Keratinocyte (primary cell): ENCODE results near the gene RIGI. TPM values are rescaled to one million over a fixed set of nuclear protein-coding genes. Genes with fewer than 3 reads are reported as not detected.

Experiments
- DNase-seq: peaks from one replicate; pipeline ENCODE4 v3.0.0-alpha.2; 2011; ENCODE audit warnings: low read depth, missing footprints, low spot score
- FAIRE-seq: peaks from 2 replicates; lab custom pipeline; 2011; peaks lifted over from hg19 to GRCh38; lab: Jason Lieb, UNC
- H2AFZ ChIP-seq: 2 replicates; pipeline ENCODE4 v1.6.0; 2012; ENCODE audit warnings: low read length, control low read depth, inconsistent platforms; ENCODE audit not compliant: control insufficient read depth
- H3K27ac ChIP-seq: 2 replicates; pipeline ENCODE4 v1.5.1; 2011; ENCODE audit warnings: low read length; ENCODE audit not compliant: control insufficient read depth, insufficient read depth
- H3K27me3 ChIP-seq: 3 replicates; pipeline ENCODE4 v1.6.0; 2011; ENCODE audit warnings: low read length; ENCODE audit not compliant: control insufficient read depth, insufficient read depth; ENCODE audit errors: extremely low read depth
- H3K36me3 ChIP-seq, 2 experiments: 2 replicates in 1 of 2; 3 replicates in 1 of 2; pipeline ENCODE4 v1.5.1; 2011; ENCODE audit warnings: low read length in 2 of 2, mild to moderate bottlenecking in 1 of 2; ENCODE audit not compliant: control insufficient read depth in 2 of 2, insufficient read depth in 2 of 2; ENCODE audit errors: extremely low read depth in 1 of 2
- H3K4me1 ChIP-seq: 3 replicates; pipeline ENCODE4 v1.5.1; 2011; ENCODE audit warnings: low read length; ENCODE audit not compliant: control insufficient read depth, insufficient read depth; ENCODE audit errors: extremely low read depth
- H3K4me2 ChIP-seq: 3 replicates; pipeline ENCODE4 v1.6.0; 2011; ENCODE audit warnings: low read depth, low read length; ENCODE audit not compliant: control insufficient read depth, insufficient read depth; ENCODE audit errors: extremely low read depth
- H3K4me3 ChIP-seq, 3 experiments: fragments of 200-600 bp in 1 of 3; sonication (generic) in 1 of 3; 2 replicates in 2 of 3; 3 replicates in 1 of 3; pipeline ENCODE4 v1.5.1; 2011 to 2016; ENCODE audit warnings: low read length in 3 of 3, mild to moderate bottlenecking in 3 of 3, control low read depth in 2 of 3, inconsistent platforms in 1 of 3, low read depth in 1 of 3, mixed read lengths in 1 of 3, mixed run types in 1 of 3, moderate library complexity in 1 of 3; ENCODE audit not compliant: control insufficient read depth in 2 of 3, insufficient read depth in 2 of 3; ENCODE audit errors: extremely low read depth in 1 of 3
- H3K79me2 ChIP-seq: 2 replicates; pipeline ENCODE4 v1.6.0; 2012; ENCODE audit warnings: low read length; ENCODE audit not compliant: control insufficient read depth, insufficient read depth
- H3K9ac ChIP-seq: 3 replicates; pipeline ENCODE4 v1.6.0; 2011; ENCODE audit warnings: low read length; ENCODE audit not compliant: control insufficient read depth, insufficient read depth; ENCODE audit errors: extremely low read depth
- H3K9me1 ChIP-seq: 3 replicates; pipeline ENCODE4 v1.6.0; 2011; ENCODE audit warnings: low read length; ENCODE audit not compliant: control insufficient read depth, insufficient read depth; ENCODE audit errors: extremely low read depth
- H3K9me3 ChIP-seq: 2 replicates; pipeline ENCODE4 v1.5.1; 2012; ENCODE audit warnings: low read depth, low read length; ENCODE audit not compliant: control insufficient read depth
- H4K20me1 ChIP-seq: 3 replicates; pipeline ENCODE4 v1.6.0; 2011; ENCODE audit warnings: low read length; ENCODE audit not compliant: control insufficient read depth, insufficient read depth; ENCODE audit errors: extremely low read depth
- EZH2 ChIP-seq: IDR thresholded peaks from one replicate; pipeline ENCODE4 v1.6.1; 2012; ENCODE audit warnings: inconsistent platforms, mild to moderate bottlenecking, low read length, moderate library complexity
- dilution Hi-C: fragments of 300-500 bp; cut with MboI; formaldehyde crosslinking; loops from one replicate; pipeline ENCODE4 v1.7.0; 2020; ENCODE audit warnings: low sequenced_read_pairs; ENCODE audit not compliant: extremely low pct_ligation_motif_present
- polyA plus RNA-seq, 5 experiments: library from polyadenylated mRNA; depleted of rRNA in 3 of 5; stranded (reverse) in 3 of 5; stranded (forward) in 1 of 5; unstranded in 1 of 5; fragments of >200 nt; gene quantifications; 1 replicate in 1 of 5; 2 replicates in 3 of 5; 3 replicates in 1 of 5; pipeline versions ENCODE4 v1.2.1 to v1.2.3, GENCODE V29; 2011 to 2012; ENCODE audit warnings: missing spikeins in 2 of 5, low read depth in 1 of 5, low replicate concordance in 1 of 5
- TF ChIP-seq, protein P1 (sequence below), 3 experiments: IDR thresholded peaks in 1 of 3; conservative IDR thresholded peaks in 1 of 3; optimal IDR thresholded peaks in 1 of 3; 2 replicates in 2 of 3; 3 replicates in 1 of 3; pipeline versions ENCODE3 to v1.5.1; 2011; ENCODE audit warnings: low read length in 3 of 3, mild to moderate bottlenecking in 3 of 3, moderate library complexity in 2 of 3, control low read depth in 1 of 3, inconsistent platforms in 1 of 3; ENCODE audit not compliant: insufficient read depth in 2 of 3; ENCODE audit errors: extremely low read depth in 1 of 3

The RIGI gene
- polyA plus RNA-seq, 1 donor (not counting 4 experiments of a cell fraction or from before 2014, with no cell fraction given) = 31.4 TPM

DNA sequence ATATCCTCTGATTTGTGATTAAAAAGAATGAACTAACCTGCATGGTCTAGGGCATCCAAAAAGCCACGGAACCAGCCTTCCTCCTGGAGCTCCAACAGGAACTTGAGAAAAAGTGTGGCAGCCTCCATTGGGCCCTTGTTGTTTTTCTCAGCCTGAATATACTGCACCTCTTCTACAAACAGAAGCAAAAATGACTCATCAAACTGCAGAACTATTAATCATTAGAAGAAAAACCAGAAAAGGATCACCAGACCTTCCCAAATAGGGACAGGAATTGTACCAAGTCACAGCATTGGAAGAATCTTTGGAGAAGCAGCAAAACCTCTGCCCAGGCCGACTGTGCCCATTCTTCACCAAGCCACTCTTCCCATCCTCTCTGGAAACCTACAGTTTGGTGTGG, 25.2 kb downstream of the RIGI start:
- Histone ChIP-seq H3K27me3 (no peaks in the 10 kb centered on the region), H3K9me3 (no peaks in the 10 kb centered on the region), H3K9me1 (no peaks in the 10 kb centered on the region), H3K27ac (peak overlapping the region; percentile 55), H4K20me1 (no peaks in the 10 kb centered on the region), H3K9ac (no peak overlapping the region), H3K4me1 (peaks cover 28% of the 10 kb centered on the region), H3K4me3 (no peak overlapping the region), H3K4me2 (no peak overlapping the region), H2AFZ (no peak overlapping the region), H3K79me2 (peaks cover 12% of the 10 kb centered on the region), H3K36me3 (peaks cover 0 to 8% of the 10 kb centered on the region in 2 experiments)
- FAIRE-seq = peak; percentile 85
- no peak for DNase-seq
- dilution Hi-C loops = no loop called here
- TF ChIP-seq, protein P1, sequence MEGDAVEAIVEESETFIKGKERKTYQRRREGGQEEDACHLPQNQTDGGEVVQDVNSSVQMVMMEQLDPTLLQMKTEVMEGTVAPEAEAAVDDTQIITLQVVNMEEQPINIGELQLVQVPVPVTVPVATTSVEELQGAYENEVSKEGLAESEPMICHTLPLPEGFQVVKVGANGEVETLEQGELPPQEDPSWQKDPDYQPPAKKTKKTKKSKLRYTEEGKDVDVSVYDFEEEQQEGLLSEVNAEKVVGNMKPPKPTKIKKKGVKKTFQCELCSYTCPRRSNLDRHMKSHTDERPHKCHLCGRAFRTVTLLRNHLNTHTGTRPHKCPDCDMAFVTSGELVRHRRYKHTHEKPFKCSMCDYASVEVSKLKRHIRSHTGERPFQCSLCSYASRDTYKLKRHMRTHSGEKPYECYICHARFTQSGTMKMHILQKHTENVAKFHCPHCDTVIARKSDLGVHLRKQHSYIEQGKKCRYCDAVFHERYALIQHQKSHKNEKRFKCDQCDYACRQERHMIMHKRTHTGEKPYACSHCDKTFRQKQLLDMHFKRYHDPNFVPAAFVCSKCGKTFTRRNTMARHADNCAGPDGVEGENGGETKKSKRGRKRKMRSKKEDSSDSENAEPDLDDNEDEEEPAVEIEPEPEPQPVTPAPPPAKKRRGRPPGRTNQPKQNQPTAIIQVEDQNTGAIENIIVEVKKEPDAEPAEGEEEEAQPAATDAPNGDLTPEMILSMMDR (optimal IDR thresholded peaks at IDR 0.05 in 1 of 3, IDR thresholded peaks at IDR 0.05 in 1 of 3, conservative IDR thresholded peaks at IDR 0.05 in 1 of 3; ENCODE audit: extremely low read depth in 1 of 3, insufficient read depth in 2 of 3, low read length in 3 of 3) = no peak
- TF ChIP-seq EZH2 = no peak

DNA sequence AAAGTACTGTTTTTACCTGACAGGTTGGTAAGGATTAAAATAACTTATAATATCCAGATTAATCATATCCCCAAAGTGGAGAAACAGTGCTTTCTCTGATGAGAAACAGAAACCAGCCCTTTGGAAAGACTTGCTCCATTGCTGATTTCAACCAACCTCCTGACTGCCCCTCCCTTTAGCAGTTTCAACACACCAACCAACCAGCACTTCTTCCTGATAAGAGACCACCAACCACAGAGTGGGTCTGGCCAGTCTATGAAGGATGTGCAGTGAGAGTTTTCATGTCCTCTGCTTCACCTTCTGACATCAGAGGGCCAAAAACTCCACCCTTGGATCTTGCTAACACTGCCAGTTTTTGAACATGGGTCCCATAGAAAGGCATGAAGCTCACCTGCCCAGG, 28.1 kb downstream of the RIGI start:
- no peak for FAIRE-seq
- Histone ChIP-seq H3K4me3 (no peak overlapping the region), H3K36me3 (peaks cover 0 to 8% of the 10 kb centered on the region in 2 experiments), H3K27ac (no peak overlapping the region), H3K4me1 (peaks cover 23% of the 10 kb centered on the region), H2AFZ (no peak overlapping the region), H3K9ac (no peak overlapping the region), H3K79me2 (peaks cover 2% of the 10 kb centered on the region), H4K20me1 (no peaks in the 10 kb centered on the region), H3K4me2 (no peak overlapping the region), H3K9me3 (no peaks in the 10 kb centered on the region), H3K9me1 (no peaks in the 10 kb centered on the region), H3K27me3 (no peaks in the 10 kb centered on the region)
- dilution Hi-C loops = no loop called here
- no peak for DNase-seq
- TF ChIP-seq, protein P1 (optimal IDR thresholded peaks at IDR 0.05 in 1 of 3, IDR thresholded peaks at IDR 0.05 in 1 of 3, conservative IDR thresholded peaks at IDR 0.05 in 1 of 3; ENCODE audit: extremely low read depth in 1 of 3, insufficient read depth in 2 of 3, low read length in 3 of 3) = no peak
- no peak for TF ChIP-seq EZH2
